HG03159 (cell line): ENCODE data around the gene USP2.

Experiments
- ATAC-seq: cut with Tn5 transposase; IDR thresholded peaks from one replicate; pipeline ENCODE4 v1.9.1; 2021; ENCODE audit warnings: mild to moderate bottlenecking, moderate library complexity; ENCODE audit not compliant: unreplicated experiment

The USP2 gene

GRCh38 chr11:119363851-119364590, 17.5 kb downstream of the USP2 start:
- no peak for ATAC-seq

GRCh38 chr11:119363081-119363850, 18.2 kb downstream of the USP2 start:
- no peak for ATAC-seq

GRCh38 chr11:119362741-119363080, 18.8 kb downstream of the USP2 start:
- ATAC-seq, result no peak

GRCh38 chr11:119361941-119362725, 19.4 kb downstream of the USP2 start:
- no peak for ATAC-seq

- ATAC-seq, result no peak
Observed at GRCh38 chr11:119361056-119361787, 20.3 kb downstream of the USP2 start.

- ATAC-seq, result no peak
Observed at GRCh38 chr11:119359365-119360214, 21.9 kb downstream of the USP2 start.

GRCh38 chr11:119357074-119357473, 24.4 kb downstream of the USP2 start:
- ATAC-seq, result no peak

GRCh38 chr11:119356349-119357031, 25.0 kb downstream of the USP2 start:
- peak; percentile 74 for ATAC-seq

- ATAC-seq, result no peak
Observed at GRCh38 chr11:119355091-119355843, 26.2 kb downstream of the USP2 start.

GRCh38 chr11:119352857-119353260, 28.6 kb downstream of the USP2 start:
- no peak for ATAC-seq

GRCh38 chr11:119351232-119351631, 30.3 kb downstream of the USP2 start:
- no peak for ATAC-seq

GRCh38 chr11:119350302-119350701, 31.2 kb downstream of the USP2 start:
- no peak for ATAC-seq

- ATAC-seq, result no peak
Observed at GRCh38 chr11:119347940-119348605, 33.4 kb downstream of the USP2 start.

GRCh38 chr11:119347242-119347641, 34.2 kb downstream of the USP2 start:
- ATAC-seq, result no peak

- ATAC-seq, result no peak
Observed at GRCh38 chr11:119346605-119347004, 34.9 kb downstream of the USP2 start, which contains the start of gene MFRP. Gene MFRP (minus strand): TSS chr11:119346705. CDS start chr11:119346513, 192 bp downstream.

- ATAC-seq, result no peak
Observed at GRCh38 chr11:119345685-119346084, 35.8 kb downstream of the USP2 start.

GRCh38 chr11:119344291-119345010, 37.0 kb downstream of the USP2 start:
- ATAC-seq, result no peak
